Fibroblast of lung (primary cell): ENCODE results near the gene PTOV1. TPM values are rescaled to one million over a fixed set of nuclear protein-coding genes. Genes with fewer than 3 reads are reported as not detected.

Experiments used
- DNase-seq, 2 donors: peaks; one replicate each; pipeline versions ENCODE4 v3.0.0 to v3.0.0-alpha.2; 2010; ENCODE audit warnings: low read depth in 2 of 2
- H2AFZ ChIP-seq: 2 replicates; pipeline ENCODE4 v1.5.1; 2012; ENCODE audit warnings: low read length, control low read depth, inconsistent platforms
- H3K27ac ChIP-seq: 2 replicates; pipeline ENCODE4 v1.5.1; 2011; ENCODE audit warnings: low read length, control low read depth; ENCODE audit not compliant: insufficient read depth
- H3K27me3 ChIP-seq: 2 replicates; pipeline ENCODE4 v1.5.1; 2011; ENCODE audit warnings: mild to moderate bottlenecking, low read length; ENCODE audit not compliant: control insufficient read depth, insufficient read depth
- H3K36me3 ChIP-seq: 2 replicates; pipeline ENCODE4 v1.5.1; 2011; ENCODE audit warnings: low read length; ENCODE audit not compliant: control insufficient read depth, insufficient read depth
- H3K4me1 ChIP-seq: 2 replicates; pipeline ENCODE4 v1.5.1; 2011; ENCODE audit warnings: low read length; ENCODE audit not compliant: control insufficient read depth, insufficient read depth; ENCODE audit errors: extremely low read depth
- H3K4me2 ChIP-seq: 2 replicates; pipeline ENCODE4 v1.5.1; 2011; ENCODE audit warnings: low read length, control low read depth; ENCODE audit not compliant: insufficient read depth; ENCODE audit errors: extremely low read depth
- H3K4me3 ChIP-seq, 4 experiments: fragments of 200-600 bp in 1 of 4; sonication (generic) in 1 of 4; replicated peaks in 1 of 4; 2 replicates each; pipeline ENCODE4 v1.5.1; 2011 to 2016; ENCODE audit warnings: low read length in 4 of 4, low read depth in 3 of 4, mild to moderate bottlenecking in 3 of 4, control low read depth in 2 of 4, inconsistent platforms in 1 of 4, mixed read lengths in 1 of 4; ENCODE audit not compliant: insufficient read depth in 1 of 4; ENCODE audit errors: control extremely low read depth in 1 of 4
- H3K79me2 ChIP-seq: 2 replicates; pipeline ENCODE4 v1.5.1; 2012; ENCODE audit warnings: mild to moderate bottlenecking, low read length, inconsistent platforms; ENCODE audit not compliant: control insufficient read depth, insufficient read depth
- H3K9ac ChIP-seq: 2 replicates; pipeline ENCODE4 v1.5.1; 2011; ENCODE audit warnings: mild to moderate bottlenecking, low read length, control low read depth; ENCODE audit not compliant: insufficient read depth
- H3K9me3 ChIP-seq: 2 replicates; pipeline ENCODE4 v1.5.1; 2012; ENCODE audit warnings: low read depth, low read length; ENCODE audit not compliant: control insufficient read depth, insufficient read depth
- H4K20me1 ChIP-seq: 2 replicates; pipeline ENCODE4 v1.5.1; 2011; ENCODE audit warnings: low read length; ENCODE audit not compliant: control insufficient read depth, insufficient read depth; ENCODE audit errors: extremely low read depth
- CTCF ChIP-seq, 2 donors: IDR thresholded peaks in 1 of 2; conservative IDR thresholded peaks in 1 of 2; 1 replicate in 1 of 2; 2 replicates in 1 of 2; pipeline ENCODE4 v1.5.1; 2011 to 2012; ENCODE audit warnings: low read length in 2 of 2, control low read depth in 1 of 2, inconsistent platforms in 1 of 2, low read depth in 1 of 2, mild to moderate bottlenecking in 1 of 2
- EZH2 ChIP-seq: IDR thresholded peaks from 2 replicates; pipeline ENCODE4 v1.5.1; 2012; ENCODE audit warnings: low read length, control low read depth, mild to moderate bottlenecking; ENCODE audit errors: missing control alignments
- polyA plus RNA-seq, 2 donors: library from polyadenylated mRNA; depleted of rRNA in 1 of 2; stranded (reverse) in 1 of 2; unstranded in 1 of 2; fragments of >200 nt; gene quantifications; 2 replicates each; pipeline ENCODE4 v1.2.1, GENCODE V29; 2011 to 2012; ENCODE audit warnings: missing spikeins in 1 of 2
- total RNA-seq: library from RNA; depleted of rRNA; stranded (reverse); fragments of >200 nt; gene quantifications from 2 replicates; pipeline ENCODE4 v1.2.1, GENCODE V29; 2014

PTOV1 gene
- total and polyA plus RNA-seq, 2 donors (not counting 1 experiment from before 2014, with no cell fraction given): 41.1 to 56.0 TPM

- peaks cover 4% of the 10 kb centered on the region for H3K4me1 ChIP-seq
- H3K4me2 ChIP-seq: no peak overlapping the region
- no peak overlapping the region for H2AFZ ChIP-seq
- DNase-seq: no peak
- H3K36me3 ChIP-seq: peaks cover 50% of the 10 kb centered on the region
- H3K27me3 ChIP-seq: no peaks in the 10 kb centered on the region
- H3K9me3 ChIP-seq: no peaks in the 10 kb centered on the region
- no peaks in the 10 kb centered on the region for H4K20me1 ChIP-seq
- H3K27ac ChIP-seq: no peak overlapping the region
- H3K9ac ChIP-seq: no peak overlapping the region
- peaks cover 11% of the 10 kb centered on the region for H3K79me2 ChIP-seq
- no peak for TF ChIP-seq EZH2
- no peak overlapping the region for H3K4me3 ChIP-seq
Measured at GRCh38 chr19:49880162-49880869, 29.4 kb downstream of the PTOV1 start.

GRCh38 chr19:49881186-49881585 is 30.2 kb downstream of the PTOV1 start:
- Histone ChIP-seq H4K20me1 (no peaks in the 10 kb centered on the region), H3K4me1 (peaks cover 4% of the 10 kb centered on the region), H3K27ac (no peak overlapping the region), H3K27me3 (no peaks in the 10 kb centered on the region), H2AFZ (no peak overlapping the region), H3K4me3 (no peak overlapping the region), H3K9me3 (no peaks in the 10 kb centered on the region), H3K36me3 (peaks cover 50% of the 10 kb centered on the region), H3K79me2 (peaks cover 3% of the 10 kb centered on the region), H3K9ac (no peak overlapping the region), H3K4me2 (no peak overlapping the region)
- TF ChIP-seq CTCF (conservative IDR thresholded peaks at IDR 0.05 in 1 of 2, IDR thresholded peaks at IDR 0.05 in 1 of 2; ENCODE audit: low read depth in 1 of 2, low read length in 2 of 2) (no peak), EZH2 (no peak)
- DNase-seq: no peak

GRCh38 chr19:49881672-49882394 is 30.9 kb downstream of the PTOV1 start:
- H3K4me1 ChIP-seq: peaks cover 4% of the 10 kb centered on the region
- no peak overlapping the region for H3K27ac ChIP-seq
- no peaks in the 10 kb centered on the region for H4K20me1 ChIP-seq
- H3K36me3 ChIP-seq: peaks cover 50% of the 10 kb centered on the region
- H3K27me3 ChIP-seq: no peaks in the 10 kb centered on the region
- H3K9me3 ChIP-seq: no peaks in the 10 kb centered on the region
- H2AFZ ChIP-seq: no peak overlapping the region
- no peak for DNase-seq
- H3K9ac ChIP-seq: no peak overlapping the region
- H3K79me2 ChIP-seq: peaks cover 3% of the 10 kb centered on the region
- TF ChIP-seq CTCF (conservative IDR thresholded peaks at IDR 0.05 in 1 of 2, IDR thresholded peaks at IDR 0.05 in 1 of 2; ENCODE audit: low read depth in 1 of 2, low read length in 2 of 2) (no peak), EZH2 (no peak)
- H3K4me3 ChIP-seq: no peak overlapping the region
- no peak overlapping the region for H3K4me2 ChIP-seq
